Hematopoietic multipotent progenitor cell treated with erythropoietin and hydrocortisone succinate and interleukin-3 and kit ligand, for 6 days (in vitro differentiated cells): ENCODE measurements around the gene MT1F.

Experiments used
- DNase-seq: peaks from one replicate; pipeline ENCODE4 v3.0.0-alpha.2; 2015

The MT1F gene

GRCh38 chr16:56625943-56626654, 31.7 kb upstream of the MT1F start:
- no peak for DNase-seq

GRCh38 chr16:56626685-56627084, 31.1 kb upstream of the MT1F start:
- DNase-seq: no peak

GRCh38 chr16:56628486-56629350, 29.0 kb upstream of the MT1F start:
- DNase-seq: no peak

GRCh38 chr16:56629531-56629930, 28.2 kb upstream of the MT1F start:
- DNase-seq: no peak

- DNase-seq: no peak
Observed at GRCh38 chr16:56630134-56630533, 27.6 kb upstream of the MT1F start.

GRCh38 chr16:56631197-56631596, 26.6 kb upstream of the MT1F start:
- DNase-seq: no peak

GRCh38 chr16:56631832-56632155, 26.0 kb upstream of the MT1F start:
- no peak for DNase-seq

GRCh38 chr16:56632156-56632847, 25.5 kb upstream of the MT1F start, which contains the start of gene MT1M:
Gene MT1M (plus strand): TSS chr16:56632659. CDS start chr16:56632732, 73 bp downstream.
- DNase-seq: peak; percentile 41

- no peak for DNase-seq
Observed at GRCh38 chr16:56632848-56633365, 24.9 kb upstream of the MT1F start.

GRCh38 chr16:56633535-56633934, 24.2 kb upstream of the MT1F start:
- DNase-seq: no peak

- no peak for DNase-seq
Observed at GRCh38 chr16:56634715-56635440, 22.9 kb upstream of the MT1F start.

- DNase-seq: no peak
Observed at GRCh38 chr16:56635441-56635967, 22.3 kb upstream of the MT1F start.

- DNase-seq: no peak
Observed at GRCh38 chr16:56636616-56637413, 20.9 kb upstream of the MT1F start.

- DNase-seq: no peak
Observed at GRCh38 chr16:56637814-56638750, 19.7 kb upstream of the MT1F start, which contains the start of gene MT1A. Gene MT1A (plus strand): TSS chr16:56638666. CDS start chr16:56638739, 73 bp downstream.

- no peak for DNase-seq
Observed at GRCh38 chr16:56639045-56639444, 18.7 kb upstream of the MT1F start.

- no peak for DNase-seq
Observed at GRCh38 chr16:56640076-56640475, 17.7 kb upstream of the MT1F start.

- DNase-seq: no peak
Observed at GRCh38 chr16:56641166-56641565, 16.6 kb upstream of the MT1F start.

- peak; percentile 81 for DNase-seq
Observed at GRCh38 chr16:56643080-56643778, 14.5 kb upstream of the MT1F start.

- DNase-seq: no peak
Observed at GRCh38 chr16:56643833-56644232, 13.9 kb upstream of the MT1F start.

GRCh38 chr16:56645311-56645710, 12.4 kb upstream of the MT1F start:
- DNase-seq: no peak
